ENCODE results near the gene ACO2.
A peak's percentile ranks its signal among the peaks of the same experiment; 100 is the strongest.

ACO2 gene

DNA sequence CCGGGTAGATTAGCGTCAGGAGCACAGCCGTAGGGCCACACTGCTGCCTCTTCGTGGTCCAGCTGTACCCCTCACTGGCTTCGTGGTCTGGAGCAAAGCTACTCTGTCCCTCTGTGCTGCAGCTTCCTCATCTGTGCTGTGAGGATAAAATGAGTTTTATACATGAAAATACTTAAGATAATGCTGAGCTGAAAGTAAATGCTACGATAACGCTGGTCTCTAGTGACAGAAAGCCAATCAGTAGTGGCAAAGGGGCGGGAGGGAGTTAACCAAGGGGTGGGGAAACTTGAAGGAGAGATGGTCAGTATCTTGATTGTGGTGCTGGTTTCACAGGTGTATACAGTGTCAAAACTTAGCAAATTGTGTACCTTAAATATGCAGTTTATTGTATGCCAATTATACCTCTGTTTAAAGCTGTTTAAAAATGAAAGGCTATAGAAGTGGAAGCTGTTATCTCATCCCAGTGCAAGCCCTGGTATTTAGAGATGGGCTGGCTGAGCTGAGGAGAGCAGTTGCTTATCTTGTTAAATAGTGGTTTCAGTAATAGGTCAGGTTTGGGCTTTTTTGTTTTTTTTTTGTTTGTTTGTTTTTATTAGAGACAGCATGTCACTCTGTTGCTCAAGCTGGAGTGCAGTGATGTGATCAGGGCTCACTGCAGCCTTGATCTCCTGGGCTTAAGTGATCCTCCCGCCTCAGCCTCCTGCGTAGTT, 36.7 kb downstream of the ACO2 start:
- Mint-ChIP-seq H3K4me1 (peaks cover 13% of the 10 kb centered on the region), H3K9me3 (no peaks in the 10 kb centered on the region), H3K4me3 (no peak overlapping the region), H3K36me3 (ENCODE audit: low read depth) (peaks cover 13% of the 10 kb centered on the region), H3K27ac (peak overlapping the region; percentile 48), H3K27me3 (ENCODE audit: low read depth, poor library complexity) (peaks cover 3% of the 10 kb centered on the region)
- DNase-seq, result no peak
- TF ChIP-seq CTCF (IDR thresholded peaks at IDR 0.05), result no peak

- H3K27me3 Mint-ChIP-seq (ENCODE audit: low read depth, poor library complexity), result peaks cover 3% of the 10 kb centered on the region
- H3K36me3 Mint-ChIP-seq (ENCODE audit: low read depth), result peaks cover 14% of the 10 kb centered on the region
- no peaks in the 10 kb centered on the region for H3K9me3 Mint-ChIP-seq
- TF ChIP-seq CTCF (IDR thresholded peaks at IDR 0.05), result no peak
- H3K27ac Mint-ChIP-seq, result peak overlapping the region; percentile 73
- DNase-seq, result no peak
- H3K4me1 Mint-ChIP-seq, result peaks cover 26% of the 10 kb centered on the region
- H3K4me3 Mint-ChIP-seq, result no peak overlapping the region
Measured at GRCh38 chr22:41507330-41508063, 38.6 kb downstream of the ACO2 start.

GRCh38 chr22:41508770-41509170, 39.9 kb downstream of the ACO2 start:
- peak; percentile 29 for TF ChIP-seq CTCF (IDR thresholded peaks at IDR 0.05)
- peaks cover 3% of the 10 kb centered on the region for H3K27me3 Mint-ChIP-seq (ENCODE audit: low read depth, poor library complexity)
- H3K36me3 Mint-ChIP-seq (ENCODE audit: low read depth), result peaks cover 17% of the 10 kb centered on the region
- no peaks in the 10 kb centered on the region for H3K9me3 Mint-ChIP-seq
- peak overlapping the region; percentile 96 for H3K27ac Mint-ChIP-seq
- DNase-seq, result peak; percentile 37
- H3K4me1 Mint-ChIP-seq, result peaks cover 39% of the 10 kb centered on the region
- no peak overlapping the region for H3K4me3 Mint-ChIP-seq

DNA sequence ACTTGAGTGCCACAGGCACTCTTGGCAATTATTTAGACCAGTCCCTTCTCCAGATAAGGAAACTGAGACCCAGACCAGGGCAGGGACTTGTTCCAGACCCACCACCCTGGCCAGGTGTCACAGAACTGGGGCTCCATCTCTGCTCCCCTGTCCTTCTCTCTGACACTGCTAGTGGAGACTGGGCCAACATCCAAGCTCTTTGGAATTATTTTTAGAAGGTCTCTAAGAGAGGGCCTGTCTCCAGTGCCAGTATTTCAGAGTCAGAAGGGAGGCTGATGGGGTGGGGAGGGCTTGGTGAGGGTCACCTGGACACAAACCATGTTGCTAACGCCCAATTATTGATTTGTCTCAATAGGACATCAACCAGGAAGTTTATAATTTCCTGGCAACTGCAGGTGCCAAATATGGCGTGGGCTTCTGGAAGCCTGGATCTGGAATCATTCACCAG, 42.6 kb downstream of the ACO2 start:
- DNase-seq, result no peak
- peak overlapping the region; percentile 92 for H3K27ac Mint-ChIP-seq
- H3K4me1 Mint-ChIP-seq, result peaks cover 43% of the 10 kb centered on the region
- peaks cover 3% of the 10 kb centered on the region for H3K27me3 Mint-ChIP-seq (ENCODE audit: low read depth, poor library complexity)
- H3K36me3 Mint-ChIP-seq (ENCODE audit: low read depth), result peaks cover 26% of the 10 kb centered on the region
- no peak for TF ChIP-seq CTCF (IDR thresholded peaks at IDR 0.05)
- H3K9me3 Mint-ChIP-seq, result no peaks in the 10 kb centered on the region
- H3K4me3 Mint-ChIP-seq, result no peak overlapping the region

GRCh38 chr22:41512421-41513194, 43.7 kb downstream of the ACO2 start:
- DNase-seq, result peak; percentile 75
- peak overlapping the region; percentile 67 for H3K4me3 Mint-ChIP-seq
- H3K27me3 Mint-ChIP-seq (ENCODE audit: low read depth, poor library complexity), result peaks cover under 1% of the 10 kb centered on the region
- H3K9me3 Mint-ChIP-seq, result no peaks in the 10 kb centered on the region
- H3K27ac Mint-ChIP-seq, result peak overlapping the region; percentile 96
- no peak for TF ChIP-seq CTCF (IDR thresholded peaks at IDR 0.05)
- H3K4me1 Mint-ChIP-seq, result peaks cover 43% of the 10 kb centered on the region
- H3K36me3 Mint-ChIP-seq (ENCODE audit: low read depth), result peaks cover 26% of the 10 kb centered on the region
